NCI-H526 (cell line): ENCODE measurements around the gene ARHGAP22.

ENCODE experiments used
- DNase-seq, 2 experiments: peaks; one replicate each; lab custom pipeline; 2025; lab: John Stamatoyannopoulos, UW

The ARHGAP22 gene

DNA sequence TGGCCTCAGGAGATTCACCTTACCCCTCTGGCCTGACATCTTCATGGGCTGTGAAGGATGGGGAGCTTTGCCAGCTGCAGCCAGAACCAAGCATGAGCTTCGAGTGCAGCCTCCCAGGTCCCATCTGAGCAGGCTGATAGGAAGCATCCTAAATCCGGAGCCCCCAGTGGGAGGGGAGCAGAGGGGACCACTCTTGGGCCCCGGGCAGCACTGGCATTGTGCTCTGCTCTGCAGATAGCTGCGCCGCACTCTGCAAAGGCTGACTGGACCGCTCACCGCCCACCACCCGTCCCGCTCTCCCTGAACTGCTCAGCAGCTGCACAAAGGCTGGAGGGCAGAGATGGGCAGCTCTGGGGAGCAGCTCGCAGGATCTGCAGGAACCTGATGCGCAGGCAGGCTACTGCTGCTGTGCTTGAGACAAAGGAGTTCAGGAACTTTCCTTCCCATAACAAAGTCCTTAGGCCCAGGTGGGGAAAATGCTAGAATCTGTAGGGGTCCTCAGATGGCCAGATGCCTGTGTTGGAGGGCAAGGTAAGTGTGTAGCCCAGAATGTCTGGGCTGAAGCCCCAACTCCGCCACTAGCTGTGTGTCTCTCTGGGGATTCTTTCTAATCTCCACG is 51.8 kb downstream of the ARHGAP22 start:
- no peak for DNase-seq

DNA sequence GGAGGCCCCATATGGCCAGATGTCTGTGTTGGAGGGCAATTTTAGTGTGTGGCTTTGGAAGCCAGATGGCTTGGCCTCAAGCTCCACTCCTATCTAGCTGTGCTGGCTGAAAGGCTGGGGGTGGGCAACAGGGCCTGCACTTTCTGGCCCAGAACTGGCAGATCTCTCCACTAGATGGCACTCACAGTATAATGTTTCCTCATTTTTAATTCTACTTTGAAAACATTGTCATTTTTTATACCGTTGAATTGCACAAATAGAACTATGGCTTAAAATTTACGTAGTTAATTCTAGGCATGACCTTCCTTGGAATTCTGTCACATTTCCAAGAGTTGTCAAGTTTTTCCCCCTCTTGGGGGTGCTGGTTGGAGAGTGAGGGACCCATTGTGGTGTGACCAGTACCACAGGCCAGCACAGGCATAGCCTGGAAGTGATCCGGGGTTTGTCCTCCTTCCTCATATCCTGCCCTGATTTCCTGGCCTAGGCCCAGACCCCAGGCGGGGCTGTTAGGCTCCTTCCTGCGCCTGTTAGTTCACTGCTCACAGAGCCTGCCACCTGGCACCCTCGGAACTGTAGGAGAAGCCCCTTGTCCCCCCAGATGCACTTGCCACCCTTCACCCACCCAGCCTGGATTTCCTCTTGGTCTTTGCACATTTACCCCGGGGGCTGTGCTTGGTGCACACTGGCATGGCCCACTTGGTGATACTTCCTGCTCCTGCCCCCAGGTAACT is 52.8 kb downstream of the ARHGAP22 start:
- DNase-seq, result peak in 1 of 2 experiments; percentile 39

DNA sequence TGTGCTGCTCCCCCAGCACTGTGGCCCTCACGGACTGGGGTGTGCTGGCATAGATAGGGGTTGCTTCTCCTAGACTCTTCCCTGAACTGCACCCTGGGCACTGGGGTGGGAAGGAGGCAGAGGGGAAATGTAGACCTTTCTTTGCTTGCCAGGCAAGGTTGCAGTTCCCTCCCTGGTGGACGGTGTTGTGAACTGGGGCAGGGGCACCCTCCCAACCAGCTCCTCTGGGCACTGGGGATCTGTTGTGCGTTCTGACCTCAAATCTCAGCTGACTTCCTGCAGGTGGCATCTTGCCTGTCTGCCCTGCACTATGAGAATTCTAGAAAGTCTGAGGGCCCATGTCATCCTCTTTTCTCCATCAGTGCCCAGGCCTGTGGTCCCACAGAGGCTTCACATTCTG is 53.9 kb downstream of the ARHGAP22 start:
- no peak for DNase-seq

DNA sequence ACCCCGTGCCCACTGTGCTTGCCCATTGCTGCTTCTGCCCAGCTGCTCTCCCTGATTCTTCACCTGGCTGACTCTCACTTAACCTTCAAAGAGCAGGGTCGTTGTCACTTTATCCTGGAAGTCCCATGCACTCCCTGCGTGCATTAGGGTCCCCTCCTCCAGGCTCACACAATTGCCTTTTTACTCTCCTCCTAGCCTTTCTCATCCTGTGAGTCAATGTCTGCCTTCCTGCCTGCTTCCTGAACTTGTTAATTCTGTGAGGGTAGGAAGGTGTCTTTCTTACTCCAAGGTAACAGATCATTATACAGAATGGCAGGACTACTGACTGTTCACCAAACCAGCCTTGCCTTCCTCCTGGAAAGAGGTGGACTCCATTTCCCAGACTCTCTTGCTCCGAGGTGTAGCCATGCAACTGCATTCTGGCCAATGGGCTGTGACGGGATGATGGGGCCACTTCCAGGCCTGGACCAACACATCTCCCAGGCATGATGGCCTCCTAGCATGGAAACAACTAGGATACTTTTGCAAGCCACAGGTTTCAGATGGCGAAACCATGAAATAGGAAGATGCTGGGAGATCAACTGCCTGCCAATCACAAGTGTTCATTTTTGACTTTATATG is 54.7 kb downstream of the ARHGAP22 start:
- no peak for DNase-seq

DNA sequence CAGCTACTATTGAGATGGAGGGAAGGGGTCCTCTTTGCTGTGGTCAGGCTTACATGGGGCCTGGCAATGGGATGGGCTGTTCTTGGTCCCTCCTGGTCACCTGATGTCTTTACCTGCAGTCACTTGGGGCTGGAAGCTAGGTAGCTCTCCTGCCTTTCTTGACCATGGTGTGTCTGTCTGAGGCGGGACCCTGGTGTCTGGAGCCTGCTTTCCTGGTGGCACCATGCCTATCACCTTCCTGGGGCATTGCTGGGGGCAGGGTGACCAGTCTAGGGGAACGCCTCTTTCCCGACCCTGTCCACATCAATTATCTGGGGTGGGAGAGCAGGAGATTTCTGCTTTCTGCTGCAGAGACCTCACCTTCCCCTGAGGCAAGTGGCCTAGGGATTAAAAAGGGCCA is 55.6 kb downstream of the ARHGAP22 start:
- no peak for DNase-seq

DNA sequence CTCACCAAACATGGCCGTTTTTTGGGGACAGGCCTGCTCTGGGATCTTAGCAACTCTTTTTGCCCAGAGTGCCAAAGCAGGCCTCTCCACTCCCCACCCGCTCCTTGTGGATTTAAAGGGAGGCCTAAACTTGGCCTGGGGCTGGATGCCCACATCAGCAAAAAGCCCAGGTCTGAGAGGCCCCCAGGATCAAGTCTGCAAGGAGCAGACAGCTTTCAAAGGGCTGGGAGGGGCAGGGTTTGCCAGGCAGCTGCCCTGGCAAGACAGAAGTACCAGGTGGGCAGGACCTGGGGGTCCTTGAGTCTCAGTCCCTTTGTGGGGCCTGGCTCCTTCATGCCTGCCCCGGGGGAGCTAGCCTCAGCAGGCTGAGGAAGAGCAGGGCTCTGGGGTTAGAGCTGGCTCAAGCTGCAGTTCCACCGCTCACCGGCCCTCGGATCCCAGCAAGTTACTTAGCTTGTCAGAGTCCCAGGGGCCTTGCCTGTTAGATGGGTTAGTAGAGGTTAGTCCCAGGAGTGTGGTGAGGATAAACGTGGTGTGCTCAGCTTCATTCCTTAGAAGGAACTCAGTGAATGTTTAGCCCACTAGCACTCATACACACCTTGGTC is 56.2 kb downstream of the ARHGAP22 start:
- DNase-seq, result no peak

DNA sequence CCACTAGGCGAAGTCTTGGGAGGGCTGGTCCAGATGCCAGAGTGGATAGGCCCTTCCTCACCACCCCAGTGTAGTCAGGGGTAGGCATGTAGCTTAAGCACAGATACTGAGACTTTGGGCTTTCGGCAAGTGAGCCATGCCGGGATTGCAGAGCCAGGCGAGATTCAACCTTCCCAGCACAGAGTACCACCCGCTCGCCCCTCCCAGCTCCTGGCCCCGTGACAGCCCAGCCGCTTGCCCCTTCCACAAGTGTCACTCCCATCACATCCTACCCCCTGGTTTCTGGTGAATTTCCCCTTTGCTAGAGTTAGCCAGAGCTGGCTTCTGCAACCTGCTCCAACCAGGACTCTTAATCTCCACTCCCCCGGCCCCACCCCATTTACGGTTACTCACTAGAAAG is 56.9 kb downstream of the ARHGAP22 start:
- no peak for DNase-seq

DNA sequence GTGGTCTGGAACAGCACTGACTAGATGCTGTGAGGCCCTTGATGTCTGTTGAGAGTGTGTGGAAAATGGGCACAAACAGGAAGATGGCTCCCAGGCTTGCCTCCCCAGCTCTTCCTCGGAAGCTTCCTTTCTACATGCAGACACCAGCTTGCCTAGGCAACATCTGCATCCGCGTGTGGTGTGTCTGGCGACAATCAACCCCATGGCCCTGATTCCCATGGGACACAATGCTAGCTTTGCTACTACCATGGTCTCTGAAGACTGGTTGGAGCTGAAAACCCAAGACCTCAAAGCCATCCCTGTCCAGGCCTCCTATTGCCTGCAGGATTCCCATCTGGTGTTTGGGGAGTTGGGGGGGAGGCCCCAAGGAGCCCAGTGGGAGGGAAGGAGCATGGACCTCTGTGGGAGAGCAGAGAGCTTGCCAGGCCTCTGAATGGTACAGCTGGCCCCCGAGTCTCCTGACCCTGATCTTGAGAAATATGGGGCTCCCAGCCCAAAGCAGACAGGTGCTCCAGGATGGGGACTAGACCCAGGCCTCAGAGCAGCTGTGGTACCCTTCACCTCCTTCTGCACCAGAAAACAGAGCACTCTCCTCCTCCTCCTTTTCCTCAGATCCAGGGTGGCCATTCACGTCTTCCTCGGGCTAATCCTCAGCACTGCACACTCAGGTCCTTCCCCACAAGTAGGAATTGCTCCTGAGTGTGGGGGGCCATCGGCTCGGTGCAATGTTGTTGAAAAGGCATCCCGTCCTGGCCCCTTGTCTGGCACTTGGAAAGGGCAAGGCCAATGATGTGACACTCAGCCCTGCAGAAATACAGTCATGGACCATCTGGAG is 57.6 kb downstream of the ARHGAP22 start:
- DNase-seq, result no peak

DNA sequence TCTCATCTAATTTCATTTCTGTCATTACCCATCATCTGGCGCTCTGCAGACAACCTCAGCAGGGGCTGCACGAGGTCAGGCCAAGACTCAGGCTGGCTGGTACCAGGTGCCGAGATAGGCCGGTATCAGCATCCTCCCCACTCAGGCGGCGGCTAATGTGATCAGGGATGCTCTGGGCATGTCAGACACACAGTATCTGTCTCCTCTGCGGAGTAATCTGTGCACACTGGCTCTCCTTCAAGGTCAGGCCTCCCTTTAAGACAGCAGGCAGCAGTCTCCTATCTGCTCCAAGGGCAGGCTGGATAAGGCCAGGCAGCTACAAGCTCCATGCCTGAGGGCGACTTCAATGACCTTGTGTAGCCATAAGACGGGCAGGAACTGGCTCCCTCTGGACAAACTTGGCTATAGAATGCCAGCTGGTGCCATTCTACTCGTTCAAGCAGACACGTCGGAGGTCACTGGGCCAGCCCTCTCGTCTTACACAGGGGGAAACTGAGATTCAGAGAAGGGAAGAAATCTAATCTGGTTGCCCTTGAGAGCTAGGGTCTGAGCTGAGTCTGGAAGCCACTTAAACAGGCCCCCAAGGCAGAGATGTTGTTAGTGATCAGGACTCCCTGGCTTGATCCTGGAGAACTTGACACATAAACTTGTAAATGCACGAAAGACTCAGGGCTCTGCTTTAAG is 59.3 kb downstream of the ARHGAP22 start:
- DNase-seq, result no peak

DNA sequence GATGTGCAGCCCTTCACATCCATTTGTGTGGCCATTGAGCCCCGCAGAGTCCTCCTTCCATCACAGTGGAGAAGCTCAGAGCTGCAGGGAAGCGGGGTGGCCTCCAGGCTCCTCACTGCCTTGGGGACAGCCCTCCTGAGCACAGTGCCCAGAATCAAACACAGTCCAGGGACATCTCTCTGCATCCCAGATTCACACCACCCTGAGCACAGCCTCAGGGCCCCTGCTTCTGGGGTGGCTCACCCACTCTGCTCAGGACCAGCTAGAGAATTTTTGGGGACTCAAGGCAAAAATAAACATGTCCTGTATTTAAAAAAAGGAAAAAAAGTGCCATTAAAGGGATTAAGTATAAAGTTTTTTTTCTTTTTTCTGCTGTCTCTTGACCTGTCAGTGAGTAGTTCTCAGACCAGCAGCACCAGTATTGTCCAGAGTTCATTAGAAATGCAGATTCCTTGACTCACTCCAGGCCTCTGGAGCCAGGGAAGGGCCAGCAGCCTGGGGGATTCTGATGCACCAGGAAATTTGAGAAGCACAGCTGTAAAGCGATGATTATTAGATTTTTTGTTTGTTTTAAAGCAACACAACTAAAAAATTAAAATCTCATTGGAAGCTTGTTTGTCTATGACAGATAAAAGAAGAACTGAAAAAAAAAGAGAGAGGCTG is 61.6 kb downstream of the ARHGAP22 start:
- no peak for DNase-seq

DNA sequence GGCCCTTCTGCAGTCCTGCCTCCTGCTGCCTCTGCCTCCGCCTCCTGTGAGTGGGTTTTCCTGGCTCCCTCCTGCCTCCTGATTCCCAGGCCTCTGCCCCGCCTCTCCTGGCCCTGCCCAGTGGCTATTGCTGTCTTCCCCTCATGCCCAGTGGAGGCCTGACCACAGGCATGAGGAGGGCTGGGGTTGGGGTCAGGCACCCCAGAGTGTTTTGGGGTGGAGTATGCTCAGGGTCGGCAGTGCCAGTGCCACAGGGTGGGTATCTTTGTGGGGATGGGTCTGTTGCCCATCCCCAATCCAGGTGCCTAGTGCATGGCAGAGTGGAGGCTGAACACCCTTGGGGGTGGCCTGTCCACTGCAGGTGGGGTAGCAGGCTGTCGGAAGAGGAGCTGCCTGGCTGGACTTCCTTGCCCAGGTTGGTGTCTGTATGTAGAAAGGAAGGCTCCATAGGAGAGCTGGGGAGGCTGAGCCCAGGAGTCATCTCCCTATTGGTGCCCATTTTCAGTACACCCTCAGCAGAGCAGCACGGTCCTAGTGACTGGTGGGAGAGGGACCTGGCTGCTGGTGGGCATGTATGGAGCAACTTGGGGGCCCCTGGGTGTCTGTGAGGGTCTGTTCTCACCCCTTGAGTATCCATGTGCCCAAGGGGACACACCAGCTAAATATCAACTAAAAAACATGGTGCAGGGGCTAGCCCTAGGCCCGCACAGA is 62.2 kb downstream of the ARHGAP22 start:
- no peak for DNase-seq

DNA sequence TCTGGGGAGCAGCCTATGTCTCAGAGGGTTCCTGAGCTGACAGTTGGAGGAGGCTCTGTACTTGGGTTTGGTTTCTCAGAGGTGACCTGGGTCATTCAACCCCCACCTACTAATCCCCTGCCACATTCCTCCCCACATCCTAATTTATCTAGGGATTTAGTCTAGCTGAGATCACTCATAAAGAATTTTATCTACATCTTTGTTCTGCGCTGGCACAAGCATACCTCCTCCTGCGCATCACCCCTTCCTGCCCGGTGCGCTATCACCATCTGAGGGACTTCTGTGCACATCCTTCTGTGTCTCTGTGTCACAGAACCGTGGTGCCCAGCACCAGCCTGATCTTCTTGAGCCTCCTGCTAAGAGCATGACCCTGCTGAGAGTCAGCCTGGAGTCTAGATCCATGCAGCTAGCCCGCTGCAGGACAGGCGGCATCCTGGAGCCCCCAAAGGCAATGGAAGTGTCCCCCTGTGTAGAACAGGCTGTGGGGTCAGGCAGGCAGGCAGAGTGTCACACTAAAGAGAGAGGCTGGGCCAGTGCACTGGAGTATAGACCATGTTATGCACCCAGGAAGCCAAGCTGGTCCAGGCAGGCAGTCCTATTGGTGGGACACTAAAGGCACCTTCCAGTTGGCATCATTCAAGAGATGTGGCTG is 63.6 kb downstream of the ARHGAP22 start:
- DNase-seq, result no peak

DNA sequence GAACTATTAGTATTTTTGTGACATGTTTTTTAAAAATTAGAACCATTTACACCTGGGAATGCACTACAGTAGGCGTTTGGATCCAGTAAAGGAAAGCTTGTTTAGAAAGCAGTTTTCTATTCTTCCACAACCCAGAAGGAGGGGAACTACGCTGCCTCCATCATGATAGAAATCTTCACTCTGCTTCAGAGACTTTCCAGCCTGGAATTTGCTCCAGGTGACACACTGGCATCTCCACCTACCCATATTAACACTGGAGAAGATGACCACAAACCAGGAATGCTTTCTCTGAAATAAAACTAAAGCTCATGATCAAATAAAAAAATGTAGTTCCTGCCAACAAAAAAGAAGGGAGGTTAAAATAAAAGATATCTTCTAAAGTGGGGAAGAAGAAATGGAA is 66.3 kb downstream of the ARHGAP22 start:
- no peak for DNase-seq

DNA sequence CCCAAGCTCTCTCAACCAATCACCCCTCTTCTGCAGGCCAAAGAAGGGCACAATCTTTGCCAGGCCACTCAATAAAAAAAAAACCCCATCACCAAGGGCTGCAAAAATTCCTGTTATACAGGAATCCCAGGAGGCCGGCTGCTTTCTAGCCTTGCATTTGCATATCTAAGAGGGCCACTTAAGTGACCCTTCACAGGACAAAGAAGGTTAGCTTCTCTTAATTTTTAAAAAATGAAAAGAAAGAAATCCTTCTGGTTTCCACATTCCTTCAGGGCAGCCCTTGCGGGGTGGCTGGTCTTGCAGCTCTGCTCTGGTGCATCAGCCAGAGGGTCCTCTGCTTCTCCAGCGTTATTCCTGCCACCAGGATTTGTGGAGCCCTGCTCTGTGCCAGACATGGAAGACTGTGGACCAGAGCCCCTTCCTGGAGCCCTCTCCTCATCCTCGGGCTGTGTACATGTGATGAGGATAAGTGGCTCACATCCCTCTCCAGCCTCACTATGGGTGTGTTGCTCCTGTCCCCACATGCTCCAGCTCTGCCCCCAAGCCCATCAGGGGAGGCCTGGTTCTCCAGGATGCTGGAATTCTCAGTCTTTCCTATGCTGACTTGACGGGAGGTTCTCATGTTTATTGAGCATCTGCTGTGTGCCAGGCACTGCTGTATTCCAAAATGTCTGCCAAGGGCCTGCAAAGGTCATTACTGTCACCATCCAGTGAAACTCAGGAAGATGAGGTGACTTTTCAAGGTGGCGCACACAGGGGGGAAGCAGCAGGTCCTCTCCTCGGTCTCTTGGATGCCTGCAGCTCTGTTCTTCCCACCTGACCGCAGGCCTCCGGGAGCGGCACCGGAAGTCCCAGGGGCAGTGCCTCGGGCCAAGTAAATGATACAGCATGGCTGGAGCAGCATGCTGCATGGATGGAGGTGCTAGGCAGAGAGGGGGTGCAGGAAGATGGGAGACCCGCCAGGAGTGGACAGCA is 67.7 kb downstream of the ARHGAP22 start:
- no peak for DNase-seq

DNA sequence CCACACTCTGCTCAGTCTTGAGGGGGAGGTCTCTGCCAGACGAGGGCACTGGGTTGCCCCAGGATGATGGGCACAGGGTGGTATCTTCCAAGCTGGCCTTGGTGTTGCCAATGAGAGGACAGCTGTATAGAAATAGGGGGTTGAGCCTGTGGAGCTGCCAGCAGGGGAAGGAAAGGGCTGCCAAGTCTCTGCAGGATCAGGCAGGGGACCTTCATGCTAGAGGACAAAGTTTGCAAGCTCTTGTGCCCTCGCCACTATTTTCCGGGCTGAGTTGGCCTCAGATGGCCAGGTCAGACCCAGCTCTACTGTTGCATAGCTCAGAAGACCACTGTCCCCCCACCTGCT is 68.7 kb downstream of the ARHGAP22 start:
- DNase-seq, result no peak

DNA sequence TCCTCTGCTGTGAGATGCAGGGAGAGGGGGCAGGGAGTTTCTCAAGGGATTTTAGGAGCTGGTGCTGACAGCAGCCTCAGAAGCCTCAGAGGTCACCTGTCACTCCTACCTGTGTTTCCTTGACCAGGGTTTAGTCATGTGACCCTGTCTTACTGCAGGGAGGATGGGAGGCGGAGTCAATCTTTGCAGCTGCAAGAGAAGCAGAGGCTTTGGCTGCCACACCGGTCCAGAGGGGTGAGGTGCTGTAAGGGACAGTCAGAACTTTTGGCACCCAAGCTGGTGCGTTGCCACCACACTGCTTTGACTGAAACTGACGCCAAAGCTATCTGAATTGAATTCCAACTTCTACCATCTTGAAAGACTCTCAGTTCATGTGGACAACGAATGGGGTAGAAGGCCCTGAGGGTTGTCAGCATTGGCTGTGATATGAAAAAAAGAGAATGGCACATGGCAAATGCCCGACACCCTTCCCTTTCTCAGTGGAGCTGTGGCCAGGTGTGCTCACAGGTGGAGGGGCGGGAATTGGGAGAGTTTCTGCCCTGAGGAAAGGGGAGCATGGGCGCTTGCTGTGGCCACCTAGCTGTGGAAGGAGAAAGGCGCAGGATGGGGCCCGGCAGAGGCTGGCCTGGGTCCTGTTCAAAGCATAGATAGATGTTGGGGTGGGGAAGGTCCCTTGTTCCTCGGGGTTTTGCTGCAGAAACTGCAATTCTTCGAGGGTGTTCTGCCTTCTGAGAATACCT is 69.3 kb downstream of the ARHGAP22 start:
- DNase-seq, result peak in 1 of 2 experiments; percentile 2

DNA sequence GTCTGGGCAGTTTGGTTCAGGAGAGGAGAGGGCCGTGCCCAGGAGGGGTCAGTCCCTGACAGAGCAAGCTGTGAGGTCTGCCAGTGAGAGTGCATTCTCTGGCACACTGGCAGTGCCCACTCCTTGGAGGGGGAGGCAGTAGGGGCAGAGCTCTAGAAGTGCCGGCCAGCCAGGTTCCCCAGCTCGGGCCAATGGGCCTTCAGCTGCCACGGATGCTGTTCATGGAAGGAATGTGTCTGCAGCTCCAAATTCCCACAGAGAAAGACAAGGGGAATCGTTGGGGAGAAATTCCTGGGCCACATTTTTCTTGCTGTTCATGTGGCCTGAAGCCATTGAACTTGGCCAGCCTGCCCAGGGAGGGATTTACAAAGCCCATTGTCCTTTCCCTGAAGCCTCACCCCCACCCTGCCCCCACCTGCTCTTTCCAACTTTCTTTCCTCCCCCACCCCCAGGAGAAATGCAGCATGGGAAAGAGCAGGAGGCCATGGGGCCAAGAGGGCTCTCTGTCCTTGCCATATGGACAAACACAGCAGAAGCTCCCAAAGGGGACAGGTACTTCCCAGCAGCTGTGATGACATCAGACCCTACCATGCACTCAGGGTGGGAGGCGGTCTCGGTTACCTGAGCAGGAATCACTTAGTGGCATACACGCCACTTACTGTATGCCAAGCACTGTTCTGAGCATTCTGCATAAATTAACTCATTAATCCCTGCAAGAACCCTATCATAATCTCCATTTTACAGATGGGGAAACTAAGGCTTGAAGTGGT is 70.7 kb downstream of the ARHGAP22 start:
- DNase-seq, result no peak
